ENCODE measurements around the gene FGFR4.

The FGFR4 gene

DNA sequence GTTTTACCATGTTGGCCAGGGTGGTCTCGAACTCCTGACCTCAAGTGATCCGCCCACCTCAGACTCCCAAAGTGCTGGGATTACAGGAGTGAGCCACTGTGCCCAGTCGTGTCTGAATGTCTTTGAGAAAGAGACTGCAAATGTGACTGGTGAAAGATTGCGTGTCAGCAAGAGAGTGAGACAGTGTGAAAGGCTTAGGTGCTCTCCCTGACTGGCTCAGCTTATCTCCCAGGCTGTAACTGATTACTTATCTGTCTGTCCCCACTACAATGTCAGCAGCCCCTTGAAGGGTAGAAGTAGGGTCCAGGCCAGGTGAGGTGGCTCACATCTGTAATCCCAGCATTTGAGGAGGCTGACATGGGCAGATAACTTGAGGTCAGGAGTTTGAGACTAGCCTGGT is 3.4 kb upstream of the FGFR4 start:
- ChIA-PET CTCF (interaction anchor here (1.0 to 3.0 kb wide), 2 partner anchors 11 to 27 kb away, joined by 3 to 16 read pairs; no protein-coding TSS in a partner anchor), POLR2A (interaction anchor here (0.6 kb wide), 1 partner anchor 26 kb away, joined by 4 read pairs; no protein-coding TSS in a partner anchor)
- DNase-seq, result no peak
- 92% methylated on average over 4 of the region's 4 CpGs for WGBS (ENCODE audit: insufficient coverage)
- Histone ChIP-seq H3K36me3 (ENCODE audit: control insufficient read depth in 4 of 4, insufficient read depth in 4 of 4, low read length in 3 of 4) (no peaks in the 10 kb centered on the region), H3K27ac (ENCODE audit: insufficient read depth in 1 of 2, low read depth in 1 of 2, low read length in 2 of 2, poor library complexity in 1 of 2, severe bottlenecking in 2 of 2) (no peak overlapping the region), H3K27me3 (replicated peaks in 2 of 5; ENCODE audit: control insufficient read depth in 4 of 5, insufficient read depth in 5 of 5, low read length in 4 of 5) (peaks cover 0 to 22% (median 4%) of the 10 kb centered on the region in 5 experiments), H3K4me1 (ENCODE audit: control extremely low read depth in 1 of 4, control insufficient read depth in 4 of 4, insufficient read depth in 4 of 4, low read length in 3 of 4) (peaks cover 0 to 12% (median 10%) of the 10 kb centered on the region in 4 experiments), H3K9me3 (ENCODE audit: control extremely low read depth in 1 of 5, control insufficient read depth in 4 of 5, insufficient read depth in 2 of 5, low read depth in 1 of 5, low read length in 4 of 5) (no peaks in the 10 kb centered on the region), H3K4me3 (ENCODE audit: control insufficient read depth in 1 of 7, extremely low read depth in 1 of 7, insufficient read depth in 4 of 7, low read depth in 2 of 7, low read length in 6 of 7) (no peak overlapping the region)

- H3K36me3 ChIP-seq (ENCODE audit: control insufficient read depth in 4 of 4, insufficient read depth in 4 of 4, low read length in 3 of 4), result no peaks in the 10 kb centered on the region
- WGBS (ENCODE audit: insufficient coverage), result no CpG with 5 or more reads among the region's 4 CpGs
- ChIA-PET POLR2A (interaction anchor here (0.6 kb wide), 1 partner anchor 27 kb away, joined by 4 read pairs; no protein-coding TSS in a partner anchor), CTCF (interaction anchor here (1.0 to 2.2 kb wide), 3 partner anchors 10 to 26 kb away, joined by 3 to 5 read pairs (median 4); no protein-coding TSS in a partner anchor)
- H3K4me3 ChIP-seq (ENCODE audit: control insufficient read depth in 1 of 7, extremely low read depth in 1 of 7, insufficient read depth in 4 of 7, low read depth in 2 of 7, low read length in 6 of 7), result no peak overlapping the region
- H3K27ac ChIP-seq (ENCODE audit: insufficient read depth in 1 of 2, low read depth in 1 of 2, low read length in 2 of 2, poor library complexity in 1 of 2, severe bottlenecking in 2 of 2), result no peak overlapping the region
- DNase-seq, result no peak
- H3K27me3 ChIP-seq (replicated peaks in 2 of 5; ENCODE audit: control insufficient read depth in 4 of 5, insufficient read depth in 5 of 5, low read length in 4 of 5), result peaks cover 0 to 27% (median 7%) of the 10 kb centered on the region in 5 experiments
- peaks cover 0 to 12% (median 10%) of the 10 kb centered on the region in 4 experiments for H3K4me1 ChIP-seq (ENCODE audit: control extremely low read depth in 1 of 4, control insufficient read depth in 4 of 4, insufficient read depth in 4 of 4, low read length in 3 of 4)
- H3K9me3 ChIP-seq (ENCODE audit: control extremely low read depth in 1 of 5, control insufficient read depth in 4 of 5, insufficient read depth in 2 of 5, low read depth in 1 of 5, low read length in 4 of 5), result no peaks in the 10 kb centered on the region
Observed at GRCh38 chr5:177084175-177084574, 2.5 kb upstream of the FGFR4 start.

DNA sequence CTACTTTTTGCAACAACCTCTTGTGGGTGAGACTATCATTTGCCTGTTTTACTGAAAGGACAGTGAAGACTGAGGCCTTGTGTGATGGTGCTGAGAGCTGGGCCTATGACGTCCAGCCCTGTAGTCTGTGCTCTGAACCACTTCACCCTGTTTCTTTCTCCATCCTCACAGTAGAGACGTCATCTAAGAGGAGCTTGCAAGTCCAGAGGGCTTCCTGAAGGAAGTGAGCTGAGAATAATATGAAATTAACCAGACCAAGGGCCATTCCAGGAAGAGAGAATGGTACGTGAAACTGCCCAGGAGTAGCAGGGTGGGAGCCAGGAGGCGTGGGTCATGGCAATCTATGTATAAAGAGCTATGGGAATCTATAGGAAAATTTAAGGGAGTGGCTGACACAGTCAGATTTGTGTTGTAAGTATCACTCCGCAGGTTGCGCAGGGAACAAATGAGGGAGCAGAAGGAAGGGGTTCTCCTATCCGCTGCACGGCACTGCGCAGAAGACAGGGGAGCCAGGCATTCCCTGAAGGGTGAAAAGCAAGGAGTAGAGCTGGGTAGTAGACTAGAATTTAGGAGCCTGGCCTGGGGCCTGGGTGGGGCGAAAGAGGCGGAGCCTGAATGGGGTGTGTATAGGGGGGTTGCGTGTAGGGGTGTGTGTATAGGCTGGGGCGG is 596 bp upstream of the FGFR4 start:
- no peak overlapping the region for H3K27ac ChIP-seq (ENCODE audit: insufficient read depth in 1 of 2, low read depth in 1 of 2, low read length in 2 of 2, poor library complexity in 1 of 2, severe bottlenecking in 2 of 2)

GRCh38 chr5:177087398-177088005 is 787 bp downstream of the FGFR4 start:
- ChIA-PET CTCF (interaction anchor here (0.9 to 3.7 kb wide), 4 partner anchors 11 to 26 kb away, joined by 4 to 15 read pairs (median 7); no protein-coding TSS in a partner anchor), POLR2A (no interaction called here)
- WGBS (ENCODE audit: insufficient coverage), result 29% methylated on average over 17 of the region's 23 CpGs
- peak overlapping the region in 4 of 7 experiments; percentile 23 to 72 (median 52) for H3K4me3 ChIP-seq (ENCODE audit: control insufficient read depth in 1 of 7, extremely low read depth in 1 of 7, insufficient read depth in 4 of 7, low read depth in 2 of 7, low read length in 6 of 7)
- no peak overlapping the region for H3K27ac ChIP-seq (ENCODE audit: insufficient read depth in 1 of 2, low read depth in 1 of 2, low read length in 2 of 2, poor library complexity in 1 of 2, severe bottlenecking in 2 of 2)
- peaks cover 0 to 15% (median 12%) of the 10 kb centered on the region in 4 experiments for H3K4me1 ChIP-seq (ENCODE audit: control extremely low read depth in 1 of 4, control insufficient read depth in 4 of 4, insufficient read depth in 4 of 4, low read length in 3 of 4)
- no peaks in the 10 kb centered on the region for H3K36me3 ChIP-seq (ENCODE audit: control insufficient read depth in 4 of 4, insufficient read depth in 4 of 4, low read length in 3 of 4)
- DNase-seq, result no peak
- no peaks in the 10 kb centered on the region for H3K9me3 ChIP-seq (ENCODE audit: control extremely low read depth in 1 of 5, control insufficient read depth in 4 of 5, insufficient read depth in 2 of 5, low read depth in 1 of 5, low read length in 4 of 5)
- peaks cover 0 to 26% (median 9%) of the 10 kb centered on the region in 5 experiments for H3K27me3 ChIP-seq (replicated peaks in 2 of 5; ENCODE audit: control insufficient read depth in 4 of 5, insufficient read depth in 5 of 5, low read length in 4 of 5)

More for the DNA sequence above, 596 bp upstream of the FGFR4 start:
- Histone ChIP-seq H3K9me3 (ENCODE audit: control extremely low read depth in 1 of 5, control insufficient read depth in 4 of 5, insufficient read depth in 2 of 5, low read depth in 1 of 5, low read length in 4 of 5) (no peaks in the 10 kb centered on the region), H3K4me1 (ENCODE audit: control extremely low read depth in 1 of 4, control insufficient read depth in 4 of 4, insufficient read depth in 4 of 4, low read length in 3 of 4) (peaks cover 0 to 15% (median 12%) of the 10 kb centered on the region in 4 experiments), H3K36me3 (ENCODE audit: control insufficient read depth in 4 of 4, insufficient read depth in 4 of 4, low read length in 3 of 4) (no peaks in the 10 kb centered on the region), H3K4me3 (ENCODE audit: control insufficient read depth in 1 of 7, extremely low read depth in 1 of 7, insufficient read depth in 4 of 7, low read depth in 2 of 7, low read length in 6 of 7) (no peak overlapping the region), H3K27me3 (replicated peaks in 2 of 5; ENCODE audit: control insufficient read depth in 4 of 5, insufficient read depth in 5 of 5, low read length in 4 of 5) (peaks cover 0 to 29% (median 9%) of the 10 kb centered on the region in 5 experiments)
- no peak for DNase-seq
- WGBS (ENCODE audit: insufficient coverage), result 78% methylated on average over 9 of the region's 13 CpGs
- CTCF ChIA-PET, result interaction anchor here (0.6 to 3.7 kb wide), 10 partner anchors 12 to 494 kb away, joined by 3 to 15 read pairs (median 6); no protein-coding TSS in a partner anchor
- POLR2A ChIA-PET, result no interaction called here

- Histone ChIP-seq H3K36me3 (ENCODE audit: control insufficient read depth in 4 of 4, insufficient read depth in 4 of 4, low read length in 3 of 4) (no peaks in the 10 kb centered on the region), H3K27ac (ENCODE audit: insufficient read depth in 1 of 2, low read depth in 1 of 2, low read length in 2 of 2, poor library complexity in 1 of 2, severe bottlenecking in 2 of 2) (no peak overlapping the region), H3K27me3 (replicated peaks in 2 of 5; ENCODE audit: control insufficient read depth in 4 of 5, insufficient read depth in 5 of 5, low read length in 4 of 5) (peaks cover 0 to 21% (median 9%) of the 10 kb centered on the region in 5 experiments), H3K4me3 (ENCODE audit: control insufficient read depth in 1 of 7, extremely low read depth in 1 of 7, insufficient read depth in 4 of 7, low read depth in 2 of 7, low read length in 6 of 7) (no peak overlapping the region), H3K9me3 (ENCODE audit: control extremely low read depth in 1 of 5, control insufficient read depth in 4 of 5, insufficient read depth in 2 of 5, low read depth in 1 of 5, low read length in 4 of 5) (no peaks in the 10 kb centered on the region), H3K4me1 (ENCODE audit: control extremely low read depth in 1 of 4, control insufficient read depth in 4 of 4, insufficient read depth in 4 of 4, low read length in 3 of 4) (peaks cover 0 to 15% (median 12%) of the 10 kb centered on the region in 4 experiments)
- no peak for DNase-seq
- CTCF ChIA-PET, result no interaction called here
- 88% methylated on average over 4 of the region's 5 CpGs for WGBS (ENCODE audit: insufficient coverage)
- POLR2A ChIA-PET, result no interaction called here
Observed at GRCh38 chr5:177089127-177089526, 2.4 kb downstream of the FGFR4 start.

- ChIA-PET POLR2A (no interaction called here), CTCF (interaction anchor here (0.6 to 0.9 kb wide), 2 partner anchors 22 kb away, joined by 3 read pairs; no protein-coding TSS in a partner anchor)
- H3K27ac ChIP-seq (ENCODE audit: insufficient read depth in 1 of 2, low read depth in 1 of 2, low read length in 2 of 2, poor library complexity in 1 of 2, severe bottlenecking in 2 of 2), result no peak overlapping the region
- H3K4me1 ChIP-seq (ENCODE audit: control extremely low read depth in 1 of 4, control insufficient read depth in 4 of 4, insufficient read depth in 4 of 4, low read length in 3 of 4), result peaks cover 0 to 15% (median 12%) of the 10 kb centered on the region in 4 experiments
- WGBS (ENCODE audit: insufficient coverage), result 87% methylated on average over 18 of the region's 21 CpGs
- no peak overlapping the region for H3K4me3 ChIP-seq (ENCODE audit: control insufficient read depth in 1 of 7, extremely low read depth in 1 of 7, insufficient read depth in 4 of 7, low read depth in 2 of 7, low read length in 6 of 7)
- H3K36me3 ChIP-seq (ENCODE audit: control insufficient read depth in 4 of 4, insufficient read depth in 4 of 4, low read length in 3 of 4), result no peaks in the 10 kb centered on the region
- DNase-seq, result no peak
- peaks cover 0 to 21% (median 9%) of the 10 kb centered on the region in 5 experiments for H3K27me3 ChIP-seq (replicated peaks in 2 of 5; ENCODE audit: control insufficient read depth in 4 of 5, insufficient read depth in 5 of 5, low read length in 4 of 5)
- H3K9me3 ChIP-seq (ENCODE audit: control extremely low read depth in 1 of 5, control insufficient read depth in 4 of 5, insufficient read depth in 2 of 5, low read depth in 1 of 5, low read length in 4 of 5), result no peaks in the 10 kb centered on the region
Observed at GRCh38 chr5:177089825-177090641, 3.3 kb downstream of the FGFR4 start.
